Measurements from ENCODE around the gene PPP1R14C. TPM values are rescaled to one million over a fixed set of nuclear protein-coding genes. Genes with fewer than 3 reads are reported as not detected.

Gene PPP1R14C
- total RNA-seq, 1 donor from 2014 or later, result 12.6 TPM

DNA sequence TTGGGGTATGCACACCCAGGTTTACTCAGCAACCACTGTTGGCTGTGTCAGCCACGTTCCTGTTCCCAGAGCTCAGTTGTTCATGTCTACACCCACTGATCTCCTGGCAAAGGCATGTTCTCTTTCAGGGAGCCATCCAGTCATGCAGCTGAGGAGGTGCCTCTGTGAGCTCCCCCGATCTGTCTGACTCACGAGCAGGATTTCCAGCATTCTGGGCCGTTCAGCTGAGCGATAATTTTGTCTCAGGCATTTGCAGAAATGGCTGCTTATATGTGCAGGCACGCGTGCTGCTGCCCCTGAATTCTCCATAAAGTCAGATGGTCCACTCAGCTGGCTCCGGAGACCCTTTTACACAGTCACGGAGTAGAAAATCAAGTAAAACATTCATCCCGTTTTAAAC lies 147.6 kb downstream of the PPP1R14C start:
- TF ChIP-seq, protein P1, sequence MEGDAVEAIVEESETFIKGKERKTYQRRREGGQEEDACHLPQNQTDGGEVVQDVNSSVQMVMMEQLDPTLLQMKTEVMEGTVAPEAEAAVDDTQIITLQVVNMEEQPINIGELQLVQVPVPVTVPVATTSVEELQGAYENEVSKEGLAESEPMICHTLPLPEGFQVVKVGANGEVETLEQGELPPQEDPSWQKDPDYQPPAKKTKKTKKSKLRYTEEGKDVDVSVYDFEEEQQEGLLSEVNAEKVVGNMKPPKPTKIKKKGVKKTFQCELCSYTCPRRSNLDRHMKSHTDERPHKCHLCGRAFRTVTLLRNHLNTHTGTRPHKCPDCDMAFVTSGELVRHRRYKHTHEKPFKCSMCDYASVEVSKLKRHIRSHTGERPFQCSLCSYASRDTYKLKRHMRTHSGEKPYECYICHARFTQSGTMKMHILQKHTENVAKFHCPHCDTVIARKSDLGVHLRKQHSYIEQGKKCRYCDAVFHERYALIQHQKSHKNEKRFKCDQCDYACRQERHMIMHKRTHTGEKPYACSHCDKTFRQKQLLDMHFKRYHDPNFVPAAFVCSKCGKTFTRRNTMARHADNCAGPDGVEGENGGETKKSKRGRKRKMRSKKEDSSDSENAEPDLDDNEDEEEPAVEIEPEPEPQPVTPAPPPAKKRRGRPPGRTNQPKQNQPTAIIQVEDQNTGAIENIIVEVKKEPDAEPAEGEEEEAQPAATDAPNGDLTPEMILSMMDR (conservative IDR thresholded peaks at IDR 0.05), result no peak
- no peak for DNase-seq (ENCODE audit: extremely low spot score, unreplicated experiment)
- Mint-ChIP-seq H3K4me3 (peak overlapping the region; percentile 11), H3K27ac (peak overlapping the region; percentile 88), H3K36me3 (peaks cover 9% of the 10 kb centered on the region), H3K9me3 (peaks cover 7% of the 10 kb centered on the region), H3K4me1 (ENCODE audit: unreplicated experiment) (peaks cover 18% of the 10 kb centered on the region), H3K27me3 (no peaks in the 10 kb centered on the region)

DNA sequence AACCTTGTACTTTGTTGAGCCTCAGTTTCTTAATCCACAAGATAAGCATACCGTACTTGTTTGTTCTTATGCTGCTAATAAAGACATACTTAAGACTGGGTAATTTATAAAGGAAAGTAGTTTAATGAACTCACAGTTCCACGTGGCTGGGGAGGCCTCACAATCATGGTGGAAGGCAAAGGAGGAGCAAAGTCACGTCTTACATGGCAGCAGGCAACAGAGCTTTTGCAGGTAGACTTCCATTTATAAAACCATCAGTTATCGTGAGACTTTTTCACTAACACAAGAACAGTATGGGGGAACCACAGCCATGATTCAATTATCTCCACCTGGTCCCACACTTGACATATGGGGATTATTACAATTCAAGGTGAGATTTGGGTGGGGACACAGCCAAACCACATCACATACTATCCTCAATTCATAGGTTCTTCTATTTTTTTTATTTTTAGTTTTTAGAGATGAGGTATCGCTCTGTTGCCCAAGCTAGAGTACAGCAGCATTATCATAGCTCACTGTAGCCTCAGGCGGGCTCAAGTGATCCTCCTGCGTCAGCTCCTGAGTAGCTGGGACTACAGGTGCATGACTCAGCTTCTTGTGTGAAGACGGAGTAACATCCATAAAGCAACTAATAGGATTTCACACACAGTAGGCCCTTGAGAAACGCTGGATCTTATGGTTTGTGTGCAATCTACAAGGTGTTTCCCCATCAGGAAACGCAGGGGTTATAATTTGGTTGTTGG lies 149.3 kb downstream of the PPP1R14C start:
- TF ChIP-seq, protein P1 (conservative IDR thresholded peaks at IDR 0.05), result no peak
- no peak overlapping the region for H3K4me3 Mint-ChIP-seq
- peak overlapping the region; percentile 44 for H3K27ac Mint-ChIP-seq
- DNase-seq (ENCODE audit: extremely low spot score, unreplicated experiment), result no peak
- peaks cover 12% of the 10 kb centered on the region for H3K4me1 Mint-ChIP-seq (ENCODE audit: unreplicated experiment)
- H3K9me3 Mint-ChIP-seq, result peaks cover 1% of the 10 kb centered on the region
- peaks cover 4% of the 10 kb centered on the region for H3K36me3 Mint-ChIP-seq
- H3K27me3 Mint-ChIP-seq, result no peaks in the 10 kb centered on the region

DNA sequence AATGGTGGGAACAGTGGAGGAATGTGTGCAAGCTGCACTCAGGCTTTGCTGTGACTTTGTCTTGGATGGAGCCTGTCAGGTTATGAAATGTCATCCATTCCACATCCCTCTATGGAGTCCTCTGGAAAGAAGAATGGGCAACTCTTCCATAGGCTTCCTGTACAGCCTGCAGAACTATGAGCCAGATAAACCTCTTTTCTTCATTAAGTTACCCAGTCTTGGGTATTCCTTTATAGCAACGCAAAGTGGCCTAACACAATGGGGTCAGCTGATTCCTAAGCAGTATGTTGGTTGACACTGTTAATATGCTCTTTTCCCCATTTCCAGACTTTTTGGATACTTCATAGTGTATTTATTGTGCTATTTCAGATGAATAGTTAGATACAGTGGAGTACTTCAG lies 150.2 kb downstream of the PPP1R14C start:
- Mint-ChIP-seq H3K9me3 (peaks cover 3% of the 10 kb centered on the region), H3K27me3 (no peaks in the 10 kb centered on the region), H3K4me3 (no peak overlapping the region), H3K4me1 (ENCODE audit: unreplicated experiment) (peaks cover 11% of the 10 kb centered on the region), H3K36me3 (peaks cover 4% of the 10 kb centered on the region), H3K27ac (no peak overlapping the region)
- DNase-seq (ENCODE audit: extremely low spot score, unreplicated experiment), result no peak
- TF ChIP-seq, protein P1 (conservative IDR thresholded peaks at IDR 0.05), result no peak

DNA sequence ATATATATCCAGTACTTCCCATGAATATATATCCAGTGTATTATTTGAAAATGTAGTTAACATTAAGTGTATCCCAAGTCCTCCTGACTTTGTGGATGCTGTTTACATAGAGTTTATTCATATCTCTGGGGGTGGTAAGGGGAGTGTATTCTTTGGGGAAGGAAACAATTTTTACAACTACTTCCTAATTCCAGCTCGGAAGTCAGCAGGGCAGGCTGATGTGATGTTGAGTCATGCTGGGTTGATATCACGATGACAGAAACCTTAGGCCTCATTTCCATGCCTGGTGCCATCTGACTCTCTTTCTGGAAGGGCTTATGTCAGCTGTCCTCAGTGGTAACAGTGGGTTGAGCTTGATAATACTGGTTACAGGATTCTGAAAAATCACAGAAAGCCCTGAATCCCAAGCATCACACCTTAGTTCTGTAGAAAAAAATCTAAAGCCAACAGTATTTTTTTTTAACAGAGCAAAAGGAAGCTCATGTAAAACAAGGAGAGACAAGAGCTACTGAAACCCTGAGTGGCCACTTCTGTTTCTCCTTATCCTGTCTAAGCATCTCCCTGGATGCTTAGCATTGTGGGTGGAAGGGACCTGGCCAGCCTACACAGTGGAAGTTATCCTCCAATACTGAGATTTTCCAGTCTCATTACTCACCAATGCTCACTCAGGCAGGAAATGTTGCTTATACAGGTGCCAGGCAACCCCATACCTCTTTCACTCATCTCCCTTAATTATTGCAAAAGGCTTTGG lies 150.8 kb downstream of the PPP1R14C start:
- no peak overlapping the region for H3K27ac Mint-ChIP-seq
- DNase-seq (ENCODE audit: extremely low spot score, unreplicated experiment), result no peak
- TF ChIP-seq, protein P1 (conservative IDR thresholded peaks at IDR 0.05), result no peak
- H3K9me3 Mint-ChIP-seq, result peaks cover 5% of the 10 kb centered on the region
- H3K27me3 Mint-ChIP-seq, result no peaks in the 10 kb centered on the region
- peaks cover 4% of the 10 kb centered on the region for H3K36me3 Mint-ChIP-seq
- H3K4me1 Mint-ChIP-seq (ENCODE audit: unreplicated experiment), result peaks cover 11% of the 10 kb centered on the region
- no peak overlapping the region for H3K4me3 Mint-ChIP-seq

DNA sequence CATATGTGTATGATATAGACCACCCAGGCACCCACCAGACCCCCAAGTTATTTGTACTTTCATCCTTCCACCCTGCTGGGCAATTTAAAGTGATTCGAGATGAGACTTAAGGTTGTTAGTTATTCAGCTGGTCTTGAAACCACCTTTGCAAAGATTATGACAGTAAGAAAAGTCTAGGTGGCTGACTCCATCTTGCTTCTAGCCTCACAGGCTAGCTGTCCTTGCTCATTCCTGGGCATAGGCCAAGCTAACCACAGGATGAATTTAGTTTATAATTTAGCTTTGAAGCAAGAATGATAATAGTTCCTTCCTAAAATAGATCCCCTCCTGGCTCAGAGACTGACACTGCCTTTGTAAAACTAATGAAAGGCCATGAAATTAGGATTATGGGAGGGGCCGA lies 154.0 kb downstream of the PPP1R14C start:
- no peaks in the 10 kb centered on the region for H3K27me3 Mint-ChIP-seq
- H3K4me1 Mint-ChIP-seq (ENCODE audit: unreplicated experiment), result peaks cover 10% of the 10 kb centered on the region
- H3K4me3 Mint-ChIP-seq, result no peak overlapping the region
- TF ChIP-seq, protein P1 (conservative IDR thresholded peaks at IDR 0.05), result no peak
- no peak overlapping the region for H3K27ac Mint-ChIP-seq
- H3K9me3 Mint-ChIP-seq, result peaks cover 5% of the 10 kb centered on the region
- H3K36me3 Mint-ChIP-seq, result no peaks in the 10 kb centered on the region
- no peak for DNase-seq (ENCODE audit: extremely low spot score, unreplicated experiment)

All from type B pancreatic cell (in vitro differentiated cells).